AG09309 (cell line): ENCODE results near the gene KCNT2.
"Not testable (repeated sequence)": the region's sequence is repeated elsewhere in the genome, so short reads cannot be mapped to it uniquely, and the experiment has no call there.

Source experiments
- DNase-seq: peaks from one replicate; pipeline ENCODE4 v3.0.0-alpha.2; 2010; ENCODE audit warnings: low read depth
- H3K4me3 ChIP-seq: 2 replicates; pipeline ENCODE4 v1.5.1; 2011; ENCODE audit warnings: mild to moderate bottlenecking, low read depth, low read length, moderate library complexity; ENCODE audit not compliant: control insufficient read depth
- CTCF ChIP-seq: IDR thresholded peaks from 2 replicates; pipeline ENCODE4 v1.5.1; 2011; ENCODE audit warnings: mild to moderate bottlenecking, low read depth, low read length, inconsistent platforms; ENCODE audit not compliant: insufficient read depth, control insufficient read depth; ENCODE audit errors: missing control alignments

The KCNT2 gene

DNA sequence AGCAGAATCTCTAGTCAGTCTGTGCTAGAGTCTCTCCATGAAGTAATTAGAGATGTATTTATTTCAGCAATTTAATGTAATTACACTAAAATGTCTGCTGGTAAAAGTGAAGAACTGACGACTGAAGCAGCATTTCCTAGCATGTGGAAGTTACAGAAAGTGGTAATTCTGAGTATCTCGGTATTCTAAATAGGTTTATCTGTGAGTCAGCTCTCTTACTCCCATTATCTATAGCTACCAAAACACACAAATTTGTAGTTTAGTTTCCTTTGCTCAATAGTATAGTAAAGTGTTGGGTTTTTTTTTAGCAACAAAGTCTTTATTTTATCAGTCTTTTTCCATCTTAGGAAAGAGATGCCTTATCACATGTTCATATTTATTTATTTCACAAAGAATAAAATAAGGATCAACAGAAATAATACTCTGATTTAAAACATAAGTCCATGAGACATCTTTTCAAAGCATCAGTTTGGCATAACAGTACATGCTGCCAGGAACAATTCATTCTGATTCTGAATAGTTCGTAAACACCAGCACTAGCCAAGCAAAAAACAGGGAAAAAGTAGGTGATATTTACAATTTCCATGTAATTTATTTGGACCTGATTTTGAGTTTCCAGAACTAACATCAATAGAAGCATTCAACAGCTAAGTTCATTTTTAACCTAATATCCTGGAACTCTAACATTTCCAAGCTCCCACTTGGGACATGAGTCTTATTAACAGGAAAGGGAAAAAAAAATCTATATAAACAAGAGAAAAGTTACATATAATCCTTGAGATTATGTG lies 76.3 kb downstream of the KCNT2 start:
- TF ChIP-seq CTCF = no peak
- no peak overlapping the region for H3K4me3 ChIP-seq
- no peak for DNase-seq

DNA sequence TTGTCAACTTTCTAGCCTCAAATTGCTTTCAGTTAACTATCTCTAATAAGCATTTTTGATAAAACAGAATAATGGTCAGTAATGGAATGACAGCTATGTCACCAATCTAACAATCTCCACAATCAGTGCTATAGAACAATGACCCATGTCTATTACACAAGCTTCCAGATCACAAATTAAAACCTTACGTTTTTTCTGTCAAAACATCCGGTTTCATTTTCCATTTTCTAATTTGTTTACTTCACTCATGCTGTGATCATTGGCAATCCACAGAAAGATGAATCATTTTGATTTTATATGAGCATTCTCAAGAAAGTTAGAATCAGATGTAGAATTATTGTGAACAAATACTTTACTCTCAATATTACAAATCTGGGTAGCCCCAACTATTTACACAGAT lies 80.3 kb downstream of the KCNT2 start:
- no peak overlapping the region for H3K4me3 ChIP-seq
- DNase-seq = no peak
- no peak for TF ChIP-seq CTCF

GRCh38 chr1:196522574-196523345 lies 85.5 kb downstream of the KCNT2 start:
- not testable (repeated sequence) for DNase-seq

GRCh38 chr1:196517193-196517592 lies 91.0 kb downstream of the KCNT2 start:
- no peak overlapping the region for H3K4me3 ChIP-seq
- no peak for DNase-seq
- TF ChIP-seq CTCF = no peak

More at GRCh38 chr1:196522574-196523345, 85.5 kb downstream of the KCNT2 start:
- not testable (repeated sequence) for H3K4me3 ChIP-seq

- DNase-seq = no peak
- no peak for TF ChIP-seq CTCF
- no peak overlapping the region for H3K4me3 ChIP-seq
Observed at GRCh38 chr1:196516373-196516772, 91.9 kb downstream of the KCNT2 start.

GRCh38 chr1:196515904-196516303 lies 92.3 kb downstream of the KCNT2 start:
- DNase-seq = no peak
- TF ChIP-seq CTCF = no peak
- no peak overlapping the region for H3K4me3 ChIP-seq

GRCh38 chr1:196513821-196514220 lies 94.4 kb downstream of the KCNT2 start:
- TF ChIP-seq CTCF = no peak
- no peak for DNase-seq
- H3K4me3 ChIP-seq = no peak overlapping the region
